Stimulated activated CD4-positive, alpha-beta T cell treated with anti-CD3 and anti-CD28 coated beads, Interleukin-12 subunit alpha, Interleukin-12 subunit beta, amount 100 ng/mL, for 48 hours (primary cell): ENCODE measurements around the gene NEMP2.

Experiments used
- DNase-seq, 3 donors: peaks; one replicate each; pipeline ENCODE4 v3.0.0-alpha.2; 2020; ENCODE audit warnings: low read depth in 2 of 3, low spot score in 1 of 3

Gene NEMP2

GRCh38 chr2:190534310-190535120, at the start of gene NEMP2:
Gene NEMP2, minus strand, starts transcription at chr2:190534722. Its CDS starts 67 bp downstream, at chr2:190534655.
- DNase-seq, result peak; percentile 60 to 78 (median 61)

- DNase-seq, result no peak
Measured at GRCh38 chr2:190583507-190584337, 49.2 kb upstream of the NEMP2 start.

- DNase-seq, result no peak
Measured at GRCh38 chr2:190582736-190583506, 48.4 kb upstream of the NEMP2 start.

- DNase-seq, result no peak
Measured at GRCh38 chr2:190582019-190582418, 47.5 kb upstream of the NEMP2 start.

GRCh38 chr2:190579915-190580846, 45.7 kb upstream of the NEMP2 start:
- no peak for DNase-seq

GRCh38 chr2:190579058-190579410, 44.5 kb upstream of the NEMP2 start:
- no peak for DNase-seq

- no peak for DNase-seq
Measured at GRCh38 chr2:190578158-190579057, 43.9 kb upstream of the NEMP2 start.

GRCh38 chr2:190576573-190576972, 42.1 kb upstream of the NEMP2 start:
- DNase-seq, result no peak

- DNase-seq, result no peak
Measured at GRCh38 chr2:190575263-190575662, 40.7 kb upstream of the NEMP2 start.

- no peak for DNase-seq
Measured at GRCh38 chr2:190574169-190574568, 39.6 kb upstream of the NEMP2 start.

GRCh38 chr2:190572246-190572645, 37.7 kb upstream of the NEMP2 start:
- no peak for DNase-seq

- no peak for DNase-seq
Measured at GRCh38 chr2:190571686-190572085, 37.2 kb upstream of the NEMP2 start.

- no peak for DNase-seq
Measured at GRCh38 chr2:190570871-190571270, 36.3 kb upstream of the NEMP2 start.

- no peak for DNase-seq
Measured at GRCh38 chr2:190569994-190570755, 35.7 kb upstream of the NEMP2 start.

GRCh38 chr2:190564838-190565237, 30.3 kb upstream of the NEMP2 start:
- no peak for DNase-seq

- DNase-seq, result no peak
Measured at GRCh38 chr2:190563646-190564045, 29.1 kb upstream of the NEMP2 start.

- DNase-seq, result peak in 1 of 3 donors; percentile 5
Measured at GRCh38 chr2:190563109-190563508, 28.6 kb upstream of the NEMP2 start.

- no peak for DNase-seq
Measured at GRCh38 chr2:190562121-190562520, 27.6 kb upstream of the NEMP2 start.

- DNase-seq, result no peak
Measured at GRCh38 chr2:190561094-190561493, 26.6 kb upstream of the NEMP2 start.
